NCI-H2081 treated with DMSO at 0.1 percent for 48 hours (cell line): ENCODE measurements around the gene HTRA1.

ENCODE experiments used
- DNase-seq: peaks from one replicate; lab custom pipeline; 2025; lab: John Stamatoyannopoulos, UW

The HTRA1 gene

GRCh38 chr10:122461367-122461728, at the start of gene HTRA1:
Gene HTRA1 (plus strand): TSS chr10:122461553. CDS start chr10:122461653, 100 bp downstream.
- DNase-seq: no peak

- DNase-seq: no peak
Observed at GRCh38 chr10:122413327-122413726, 48.0 kb upstream of the HTRA1 start.

- no peak for DNase-seq
Observed at GRCh38 chr10:122417667-122418066, 43.7 kb upstream of the HTRA1 start.

GRCh38 chr10:122419016-122419415, 42.3 kb upstream of the HTRA1 start:
- no peak for DNase-seq

- DNase-seq: no peak
Observed at GRCh38 chr10:122419876-122420623, 41.3 kb upstream of the HTRA1 start.

GRCh38 chr10:122420624-122421007, 40.7 kb upstream of the HTRA1 start:
- DNase-seq: no peak

GRCh38 chr10:122421054-122421625, 40.2 kb upstream of the HTRA1 start:
- no peak for DNase-seq

- DNase-seq: no peak
Observed at GRCh38 chr10:122421742-122422141, 39.6 kb upstream of the HTRA1 start.

- DNase-seq: no peak
Observed at GRCh38 chr10:122422266-122422989, 38.9 kb upstream of the HTRA1 start.

- DNase-seq: no peak
Observed at GRCh38 chr10:122424059-122424458, 37.3 kb upstream of the HTRA1 start.

GRCh38 chr10:122426829-122427228, 34.5 kb upstream of the HTRA1 start:
- no peak for DNase-seq

- no peak for DNase-seq
Observed at GRCh38 chr10:122427280-122427679, 34.1 kb upstream of the HTRA1 start.

- DNase-seq: peak; percentile 1
Observed at GRCh38 chr10:122435212-122435827, 26.0 kb upstream of the HTRA1 start.

GRCh38 chr10:122441961-122442360, 19.4 kb upstream of the HTRA1 start:
- no peak for DNase-seq

- DNase-seq: no peak
Observed at GRCh38 chr10:122445469-122445868, 15.9 kb upstream of the HTRA1 start.

- no peak for DNase-seq
Observed at GRCh38 chr10:122445904-122446303, 15.4 kb upstream of the HTRA1 start.

GRCh38 chr10:122446668-122447423, 14.5 kb upstream of the HTRA1 start:
- no peak for DNase-seq

- DNase-seq: no peak
Observed at GRCh38 chr10:122448600-122448999, 12.8 kb upstream of the HTRA1 start.

- no peak for DNase-seq
Observed at GRCh38 chr10:122449153-122449552, 12.2 kb upstream of the HTRA1 start.

GRCh38 chr10:122450353-122450990, 10.9 kb upstream of the HTRA1 start:
- no peak for DNase-seq

GRCh38 chr10:122454071-122454470, 7.3 kb upstream of the HTRA1 start:
- DNase-seq: no peak
